ENCODE data around the gene CENPW. TPM values are rescaled to one million over a fixed set of nuclear protein-coding genes. Genes with fewer than 3 reads are reported as not detected.

Gene CENPW
- total RNA-seq, 4 donors from 2014 or later = 1.9 to 3.8 TPM; not detected in 2

DNA sequence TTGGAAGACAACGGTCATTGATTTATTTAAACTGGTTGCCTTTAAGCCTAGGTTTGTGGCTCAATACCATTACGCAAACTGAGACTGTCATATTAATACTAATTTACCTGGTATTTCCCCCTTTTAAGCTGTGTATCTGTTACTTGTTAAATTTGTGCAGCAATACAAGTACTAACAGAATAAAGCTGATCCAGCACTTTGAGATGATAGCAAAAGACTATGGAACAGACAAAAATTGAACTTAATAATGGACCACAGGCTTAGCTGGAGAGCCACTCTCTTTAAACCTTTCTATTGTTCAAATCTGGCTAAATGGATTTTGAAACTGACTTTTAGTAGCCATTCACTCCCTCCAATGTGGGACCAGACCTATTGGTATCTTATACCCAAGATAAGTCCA is 6.2 kb upstream of the CENPW start:
- Histone ChIP-seq H3K4me1 (no peaks in the 10 kb centered on the region), H3K9me3 (no peaks in the 10 kb centered on the region), H3K27me3 (no peaks in the 10 kb centered on the region), H3K4me3 (replicated peaks in 1 of 3) (no peak overlapping the region), H3K36me3 (no peaks in the 10 kb centered on the region), H3K27ac (no peak overlapping the region)
- 90 to 92% methylated on average over 2 of the region's 2 CpGs for WGBS, 2 donors
- TF ChIP-seq POLR2A (IDR thresholded peaks at IDR 0.05) (no peak), CTCF (IDR thresholded peaks at IDR 0.05) (no peak)
- DNase-seq = no peak
- intact Hi-C loops (cut with DNase I) = no loop called here

DNA sequence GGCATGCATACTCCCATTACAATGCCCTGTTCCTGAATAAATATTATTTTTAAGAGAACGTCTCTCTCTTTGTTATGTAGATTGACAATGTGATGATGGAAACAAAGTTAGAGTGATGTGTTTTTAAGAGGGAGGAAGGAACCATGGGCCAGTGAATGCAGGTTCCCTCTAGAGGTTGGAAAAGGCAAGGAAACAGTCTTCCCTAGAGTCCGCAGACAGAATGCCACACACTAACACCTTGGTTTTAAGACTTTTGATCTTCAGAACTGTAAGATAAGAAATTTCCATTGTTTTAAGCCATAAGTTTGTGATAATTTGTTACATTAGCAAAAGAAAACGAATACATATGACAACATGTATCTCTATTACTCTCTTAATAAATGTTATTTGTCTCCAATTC is 4.7 kb upstream of the CENPW start:
- H3K4me3 ChIP-seq (replicated peaks in 1 of 3) = no peak overlapping the region
- no peaks in the 10 kb centered on the region for H3K27me3 ChIP-seq
- no peak overlapping the region for H3K27ac ChIP-seq
- no peak for DNase-seq
- WGBS, 2 donors = 69 to 76% methylated on average over 3 of the region's 3 CpGs
- no peaks in the 10 kb centered on the region for H3K9me3 ChIP-seq
- intact Hi-C loops (cut with DNase I) = no loop called here
- H3K36me3 ChIP-seq = no peaks in the 10 kb centered on the region
- no peaks in the 10 kb centered on the region for H3K4me1 ChIP-seq
- TF ChIP-seq CTCF (IDR thresholded peaks at IDR 0.05) = no peak
- TF ChIP-seq POLR2A (IDR thresholded peaks at IDR 0.05) = no peak

- Histone ChIP-seq H3K4me1 (peaks cover 6 to 8% of the 10 kb centered on the region in 2 donors), H3K27ac (no peak overlapping the region), H3K9me3 (no peaks in the 10 kb centered on the region), H3K27me3 (no peaks in the 10 kb centered on the region), H3K36me3 (no peaks in the 10 kb centered on the region), H3K4me3 (replicated peaks in 1 of 3) (no peak overlapping the region)
- intact Hi-C loops (cut with DNase I) = no loop called here
- no peak for DNase-seq
- TF ChIP-seq POLR2A (IDR thresholded peaks at IDR 0.05) = no peak
- 73 to 79% methylated on average over 3 of the region's 3 CpGs for WGBS, 2 donors
Observed at GRCh38 chr6:126337323-126337722, 2.6 kb upstream of the CENPW start.

- 66 to 73% methylated on average over 3 of the region's 3 CpGs for WGBS, 2 donors
- Histone ChIP-seq H3K27me3 (no peaks in the 10 kb centered on the region), H3K27ac (no peak overlapping the region), H3K36me3 (no peaks in the 10 kb centered on the region), H3K4me3 (replicated peaks in 1 of 3) (no peak overlapping the region), H3K9me3 (no peaks in the 10 kb centered on the region), H3K4me1 (peaks cover 6 to 8% of the 10 kb centered on the region in 2 donors)
- DNase-seq = no peak
- TF ChIP-seq CTCF (IDR thresholded peaks at IDR 0.05) (no peak), POLR2A (IDR thresholded peaks at IDR 0.05) (no peak)
- intact Hi-C loops (cut with DNase I) = no loop called here
Observed at GRCh38 chr6:126341126-126341525, 1.2 kb downstream of the CENPW start.

- no peak for DNase-seq
- intact Hi-C loops (cut with DNase I) = no loop called here
- H3K27ac ChIP-seq = no peak overlapping the region
- H3K36me3 ChIP-seq = no peaks in the 10 kb centered on the region
- no peak overlapping the region for H3K4me3 ChIP-seq (replicated peaks in 1 of 3)
- H3K4me1 ChIP-seq = peaks cover 6 to 8% of the 10 kb centered on the region in 2 donors
- TF ChIP-seq POLR2A (IDR thresholded peaks at IDR 0.05) = no peak
- no peak for TF ChIP-seq CTCF (IDR thresholded peaks at IDR 0.05)
- no peaks in the 10 kb centered on the region for H3K9me3 ChIP-seq
- no peaks in the 10 kb centered on the region for H3K27me3 ChIP-seq
Observed at GRCh38 chr6:126344181-126344580, 4.3 kb downstream of the CENPW start.

DNA sequence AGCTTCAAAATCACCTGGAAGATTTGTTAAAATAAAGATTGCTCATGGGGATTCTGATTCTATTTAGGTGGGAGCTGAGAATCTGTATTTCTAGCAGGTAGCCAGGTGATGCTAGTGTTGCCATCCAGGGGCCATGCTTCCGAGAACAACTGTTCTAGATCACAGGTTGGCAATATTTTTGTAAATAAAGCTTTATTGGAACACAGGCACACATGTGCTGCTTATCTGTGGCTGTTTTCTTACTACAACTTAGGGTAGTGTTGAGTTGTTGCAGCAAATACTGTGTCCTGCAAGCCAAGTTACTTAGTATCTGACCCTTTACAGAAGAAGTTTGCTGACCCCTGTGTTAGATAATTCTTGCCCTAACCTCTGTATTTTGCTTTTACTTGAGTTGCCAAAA is 12.0 kb downstream of the CENPW start:
- Histone ChIP-seq H3K4me1 (no peaks in the 10 kb centered on the region), H3K36me3 (no peaks in the 10 kb centered on the region), H3K4me3 (replicated peaks in 1 of 3) (no peak overlapping the region), H3K9me3 (no peaks in the 10 kb centered on the region), H3K27ac (no peak overlapping the region), H3K27me3 (no peaks in the 10 kb centered on the region)
- intact Hi-C loops (cut with DNase I) = no loop called here
- DNase-seq = no peak
- TF ChIP-seq POLR2A (IDR thresholded peaks at IDR 0.05) = no peak
- TF ChIP-seq CTCF (IDR thresholded peaks at IDR 0.05) = no peak
- 100% methylated on average over 1 of the region's 1 CpG for WGBS, 2 donors
